HG02610 (cell line): ENCODE data around the gene ABCC1.
A peak's percentile ranks its signal among the peaks of the same experiment; 100 is the strongest.
"Not testable (repeated sequence)": the region's sequence is repeated elsewhere in the genome, so short reads cannot be mapped to it uniquely, and the experiment has no call there.

Experiments used
- ATAC-seq: cut with Tn5 transposase; IDR thresholded peaks from one replicate; pipeline ENCODE4 v1.9.1; 2021; ENCODE audit warnings: mild to moderate bottlenecking, moderate library complexity; ENCODE audit not compliant: unreplicated experiment

The ABCC1 gene

DNA sequence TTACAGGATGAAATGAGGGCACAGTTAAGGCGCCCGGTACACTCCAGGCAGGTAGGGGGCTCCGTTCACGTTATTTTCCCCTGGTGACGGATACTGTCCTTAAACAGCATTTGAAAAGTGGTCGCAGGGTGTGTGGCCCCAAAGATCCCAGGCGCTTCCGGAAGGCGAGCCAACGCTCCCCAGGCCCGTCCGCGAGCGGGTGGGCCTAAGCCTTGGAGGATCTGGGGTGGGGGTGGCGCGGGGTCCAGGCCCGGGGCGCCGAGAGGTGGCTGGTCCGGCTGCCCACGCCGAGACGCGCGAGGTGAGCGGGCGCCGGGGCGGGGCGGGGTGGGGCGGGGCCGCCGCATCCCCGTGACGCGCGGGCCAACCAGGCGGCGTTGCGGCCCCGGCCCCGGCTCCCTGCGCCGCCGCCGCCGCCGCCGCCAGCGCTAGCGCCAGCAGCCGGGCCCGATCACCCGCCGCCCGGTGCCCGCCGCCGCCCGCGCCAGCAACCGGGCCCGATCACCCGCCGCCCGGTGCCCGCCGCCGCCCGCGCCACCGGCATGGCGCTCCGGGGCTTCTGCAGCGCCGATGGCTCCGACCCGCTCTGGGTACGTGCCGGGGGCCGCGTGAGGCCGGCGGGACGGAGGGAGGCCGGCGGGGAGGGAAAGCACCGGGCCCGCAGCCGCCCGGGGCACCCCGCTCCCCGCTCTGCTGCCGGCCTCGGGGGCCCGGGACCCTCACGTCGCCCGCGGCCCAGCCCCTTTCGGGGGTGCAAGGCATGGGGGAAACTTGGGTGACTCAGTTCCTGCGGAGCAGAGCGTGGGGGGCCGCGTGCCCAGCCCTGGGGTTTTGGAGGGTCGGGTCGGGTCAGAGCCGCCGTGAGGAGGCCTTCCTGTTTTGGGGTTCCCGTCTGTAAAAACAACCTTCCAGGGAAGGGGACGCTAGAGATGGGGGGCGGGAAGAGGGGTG, at the start of gene ABCC1:
TSS of gene ABCC1 (plus strand) at position 407 of the 951 bp plus-strand sequence. CDS start at position 543, 136 bp downstream.
- peak; percentile 50 for ATAC-seq

DNA sequence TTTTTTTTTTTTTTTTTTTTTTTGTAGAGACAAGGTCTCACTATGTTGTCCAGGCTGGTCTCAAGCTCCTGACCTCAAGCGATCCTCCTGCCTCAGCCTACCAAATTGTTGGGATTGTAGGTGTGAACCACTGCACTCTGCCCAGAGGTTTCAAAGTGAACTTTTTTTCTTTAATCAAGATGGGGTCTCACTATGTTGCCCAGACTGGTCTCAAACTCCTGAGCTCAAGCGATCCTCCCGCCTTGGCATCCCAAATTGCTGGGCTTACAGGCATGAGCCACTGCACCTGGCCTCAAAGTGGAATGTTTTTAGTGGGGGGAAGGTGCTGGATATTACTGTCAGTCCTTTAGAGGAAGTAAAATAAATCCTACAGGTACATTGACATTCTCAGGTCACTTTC, 49.1 kb upstream of the ABCC1 start:
- no peak for ATAC-seq

DNA sequence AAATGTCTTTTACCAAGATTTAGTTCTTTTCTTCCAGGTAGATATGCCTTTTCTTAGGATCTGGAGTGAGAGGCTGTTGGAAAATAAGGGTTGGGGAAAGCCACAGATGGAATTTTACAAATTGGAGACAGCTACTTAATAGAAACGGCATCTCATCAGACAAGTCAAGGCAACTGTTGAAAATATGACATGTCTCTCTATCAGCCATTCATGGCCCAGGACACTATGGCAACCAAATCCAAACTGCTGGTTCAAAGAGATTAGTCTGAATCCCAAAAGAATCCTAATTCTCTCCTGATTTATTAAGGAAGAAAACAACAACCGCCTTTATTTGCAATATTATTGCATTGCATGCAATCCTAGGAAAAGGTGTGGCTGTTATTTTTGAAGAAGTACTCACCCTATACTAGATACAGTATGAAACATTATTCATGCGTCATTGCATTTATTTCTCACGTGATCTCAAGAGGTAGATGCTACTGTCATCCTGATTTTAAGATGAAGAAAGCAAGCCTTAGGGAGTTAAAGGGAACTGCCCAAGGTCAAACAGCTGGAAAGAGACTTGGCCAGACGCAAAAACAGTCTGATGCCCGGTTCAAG, 48.4 kb upstream of the ABCC1 start:
- ATAC-seq: no peak

DNA sequence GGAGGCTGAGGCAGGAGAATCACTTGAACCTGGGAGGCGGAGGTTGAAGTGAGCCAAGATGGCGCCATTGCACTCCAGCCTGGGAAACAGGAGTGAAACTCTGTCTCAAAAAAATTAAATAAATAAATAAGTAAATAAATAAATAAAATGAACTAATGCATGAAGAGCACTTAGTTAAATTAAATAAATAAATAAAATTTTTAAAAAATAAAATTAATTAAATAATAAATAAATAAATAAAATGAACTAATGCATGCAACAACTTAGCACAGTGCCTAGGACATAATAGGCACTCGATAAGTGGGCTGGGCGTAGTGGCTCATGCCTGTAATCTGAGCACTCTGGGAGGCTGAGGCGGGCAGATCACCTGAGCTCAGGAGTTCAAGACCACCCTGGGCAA, 45.5 kb upstream of the ABCC1 start:
- ATAC-seq: no peak

DNA sequence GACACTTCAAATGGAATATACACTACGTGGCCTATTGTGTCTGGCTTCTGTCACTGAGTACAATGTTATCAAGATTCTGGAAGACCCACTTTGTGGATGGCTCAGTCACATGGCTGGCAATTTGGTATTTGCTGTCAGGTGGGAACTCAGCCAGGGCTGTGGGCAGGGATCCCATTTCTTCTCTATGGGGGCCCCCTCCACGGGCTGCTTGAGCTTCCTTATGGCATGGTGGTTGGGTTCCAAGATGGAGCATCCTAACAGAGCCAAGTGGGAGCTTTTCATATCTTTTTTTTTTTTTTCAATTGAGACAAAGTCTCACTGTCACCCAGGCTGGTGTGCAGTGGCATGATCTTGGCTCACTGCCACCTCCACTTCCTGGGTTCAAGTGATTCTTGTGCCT, 43.0 kb upstream of the ABCC1 start:
- no peak for ATAC-seq

DNA sequence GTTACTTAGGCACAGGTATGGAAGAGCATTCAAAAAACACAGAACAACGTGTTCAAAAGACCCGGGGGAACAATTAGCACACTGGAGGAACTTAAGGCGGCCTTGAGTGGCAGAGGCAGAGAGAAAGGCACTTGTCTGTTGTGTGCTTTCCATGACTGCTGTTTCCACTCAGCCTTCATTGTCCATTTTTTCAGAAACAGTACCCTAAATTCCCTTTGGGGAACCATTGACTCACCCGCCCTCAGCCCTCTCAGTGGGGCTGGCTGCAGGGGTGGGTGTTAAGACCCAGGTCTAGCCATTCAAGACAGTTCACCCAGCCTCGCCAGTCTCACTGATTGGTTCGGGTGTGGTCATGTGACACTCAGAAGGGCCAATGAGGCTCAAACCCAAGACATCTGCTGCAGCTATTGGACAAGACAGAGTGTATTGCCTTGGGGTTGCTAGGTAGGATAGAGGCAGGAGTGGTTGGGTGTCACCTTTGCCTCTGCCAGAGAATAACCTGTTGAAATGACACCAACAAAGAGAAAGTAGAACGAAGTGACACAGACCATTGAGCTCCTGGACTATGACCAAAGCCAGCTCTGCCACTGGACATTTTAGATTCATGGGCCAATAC, 41.4 kb upstream of the ABCC1 start:
- peak; percentile 98 for ATAC-seq

DNA sequence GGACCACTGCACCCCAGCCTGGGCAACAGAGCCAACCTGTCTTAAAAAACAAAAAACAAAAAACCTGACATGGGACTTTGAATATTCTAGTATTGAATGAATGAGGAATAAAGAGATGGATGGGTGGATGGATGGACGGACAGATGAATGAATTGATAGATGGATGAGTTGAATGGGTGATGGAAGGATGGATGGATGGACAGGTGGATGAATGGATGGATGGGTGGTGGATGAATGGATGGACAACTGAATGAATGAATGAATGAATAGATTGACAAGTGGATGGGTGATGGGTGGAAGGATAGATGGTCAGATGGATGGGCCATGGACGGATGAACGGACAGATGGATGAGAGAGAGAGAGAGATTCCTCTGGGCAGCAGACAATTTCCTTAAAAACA, 38.2 kb upstream of the ABCC1 start:
- ATAC-seq: no peak

DNA sequence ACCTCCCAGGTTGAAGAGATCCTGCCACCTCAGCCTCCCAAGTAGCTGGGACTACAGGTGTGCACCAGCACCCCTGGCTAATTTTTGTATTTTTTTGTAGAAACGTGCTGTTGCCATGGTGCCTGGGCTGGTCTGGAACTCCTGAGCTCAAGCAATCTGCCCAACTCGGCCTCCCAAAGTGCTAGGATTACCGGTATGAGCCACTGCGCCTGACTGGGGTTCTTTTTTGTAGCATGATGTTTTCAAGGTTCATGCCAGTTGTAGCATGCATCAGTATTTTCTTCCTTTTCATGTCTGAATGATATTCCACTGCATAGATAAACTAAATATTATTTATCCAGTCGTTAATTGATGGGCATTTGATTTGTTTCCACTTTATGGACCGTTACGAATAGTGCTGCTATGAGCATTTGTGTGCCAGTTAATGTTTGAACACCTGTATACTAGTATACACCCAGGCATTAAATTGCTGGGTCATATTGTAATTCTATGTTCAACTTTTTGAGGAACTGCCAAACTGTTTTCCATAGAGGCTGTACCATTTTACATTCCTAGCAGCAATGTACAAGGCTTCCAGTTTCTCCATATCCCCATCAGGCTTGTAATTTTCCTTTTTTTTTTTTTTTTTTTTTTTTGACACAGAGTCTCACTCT, 36.2 kb upstream of the ABCC1 start:
- no peak for ATAC-seq

DNA sequence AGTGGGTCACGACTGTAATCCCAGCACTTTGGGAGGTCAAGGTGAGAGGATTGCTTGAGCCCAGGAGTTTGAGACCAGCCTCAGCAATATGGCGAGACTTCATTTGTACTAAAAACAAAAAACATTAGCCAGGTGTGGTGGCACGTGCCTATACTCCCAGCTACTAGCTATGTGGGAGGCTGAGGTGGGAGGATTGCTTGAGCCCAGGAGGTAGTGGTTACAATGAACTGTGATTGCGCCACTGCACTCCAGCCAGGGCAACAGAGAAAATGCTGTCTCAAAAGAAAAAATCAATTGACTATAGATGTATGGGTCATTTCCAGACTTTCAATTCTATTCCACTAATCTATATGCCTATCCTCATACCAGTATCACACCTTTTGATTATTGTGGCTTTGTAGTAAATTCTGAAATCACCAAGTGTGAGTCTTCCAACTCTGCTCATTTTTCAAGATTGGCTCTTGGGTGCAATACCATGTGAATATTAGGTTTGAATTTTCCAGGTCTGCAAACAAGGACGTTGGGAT, 33.8 kb upstream of the ABCC1 start:
- ATAC-seq: no peak

DNA sequence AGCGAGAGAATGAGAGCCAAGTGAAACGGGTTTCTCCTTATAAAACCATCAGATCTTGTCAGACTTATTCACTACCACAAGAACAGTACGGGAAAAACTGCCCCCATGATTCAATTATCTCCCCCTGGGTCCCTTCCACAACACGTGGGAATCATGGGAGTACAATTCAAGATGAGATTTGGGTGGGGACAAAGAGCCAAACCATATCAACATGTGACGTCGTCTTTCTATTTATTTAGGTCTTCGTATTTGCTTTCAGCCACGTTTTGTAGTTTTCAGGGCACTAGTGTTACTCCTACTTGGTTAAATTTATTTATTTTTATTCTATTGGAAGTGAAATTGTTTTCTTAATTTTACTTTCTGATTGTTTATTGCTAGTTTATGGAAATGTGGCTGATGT, 33.1 kb upstream of the ABCC1 start:
- ATAC-seq: no peak

DNA sequence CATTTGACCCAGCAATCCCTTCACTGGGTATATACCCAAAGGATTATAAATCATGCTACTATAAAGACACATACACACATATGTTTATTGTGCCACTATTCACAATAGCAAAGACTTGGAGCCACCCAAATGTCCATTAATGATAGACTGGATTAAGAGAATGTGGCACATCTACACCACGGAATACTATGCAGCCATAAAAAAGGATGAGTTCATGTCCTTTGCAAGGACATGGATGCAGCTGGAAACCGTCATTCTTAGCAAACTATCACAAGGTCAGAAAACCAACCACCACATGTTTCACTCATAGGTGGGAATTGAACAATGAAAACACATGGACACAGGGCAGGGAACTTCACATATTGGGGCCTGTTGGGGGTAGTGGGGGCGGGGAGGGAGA, 31.1 kb upstream of the ABCC1 start:
- not testable (repeated sequence) for ATAC-seq

DNA sequence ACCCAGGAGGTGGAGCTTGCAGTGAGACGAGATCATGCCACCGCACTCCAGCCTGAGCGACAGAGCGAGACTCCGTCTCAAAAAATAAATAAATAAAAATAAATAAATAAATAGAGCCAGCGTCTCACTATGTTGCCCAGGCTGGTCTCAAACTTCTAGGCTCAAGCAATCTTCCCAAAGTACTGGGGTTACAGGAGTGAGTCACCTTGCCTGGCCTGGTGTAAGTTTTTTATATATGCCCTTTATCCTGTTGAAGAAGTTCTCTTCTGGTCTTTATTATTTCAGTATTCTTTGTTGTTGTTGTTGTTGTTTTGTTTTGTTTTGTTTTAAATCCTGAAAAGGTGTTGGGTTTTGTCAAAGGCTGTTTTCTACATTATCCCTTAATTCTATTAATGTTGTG, 30.1 kb upstream of the ABCC1 start:
- no peak for ATAC-seq

DNA sequence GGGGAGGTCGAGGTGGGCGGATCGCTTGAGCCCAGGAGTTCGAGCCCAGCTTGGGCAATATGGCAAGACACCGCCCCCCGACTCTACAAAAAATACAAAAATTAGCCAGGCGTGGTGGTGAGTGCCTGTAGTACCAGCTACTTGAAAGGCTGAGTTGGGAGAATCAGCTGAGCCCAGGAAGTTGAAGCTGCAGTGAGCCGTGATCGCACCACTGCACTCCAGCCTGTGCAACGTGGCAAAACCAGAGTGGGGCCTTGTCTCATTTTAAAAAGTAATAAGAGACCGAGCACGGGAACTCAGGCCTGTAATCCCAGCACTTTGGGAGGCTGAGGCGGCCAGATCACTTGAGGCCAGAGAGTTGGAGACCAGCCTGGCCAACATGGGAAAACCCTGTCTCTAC, 24.4 kb upstream of the ABCC1 start:
- ATAC-seq: no peak

DNA sequence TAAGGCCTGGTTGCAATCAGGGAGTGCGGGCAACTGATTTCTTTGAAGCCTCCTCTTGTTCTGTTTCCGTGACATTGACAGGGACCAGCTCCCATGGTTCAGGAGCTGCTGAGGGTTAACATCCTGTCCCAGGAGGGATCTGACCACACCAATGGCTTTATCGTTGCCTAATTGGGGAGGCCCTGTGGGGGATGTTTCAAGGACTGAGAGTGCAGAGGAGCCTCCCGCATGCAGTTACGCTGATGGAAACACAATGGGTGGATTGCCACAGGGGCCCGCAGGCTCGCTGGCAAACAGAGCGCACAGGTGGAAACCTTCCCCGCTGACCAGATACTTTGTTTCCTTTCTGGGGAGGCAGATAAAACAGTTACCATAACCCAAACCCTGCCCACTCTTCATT, 23.8 kb upstream of the ABCC1 start:
- no peak for ATAC-seq

DNA sequence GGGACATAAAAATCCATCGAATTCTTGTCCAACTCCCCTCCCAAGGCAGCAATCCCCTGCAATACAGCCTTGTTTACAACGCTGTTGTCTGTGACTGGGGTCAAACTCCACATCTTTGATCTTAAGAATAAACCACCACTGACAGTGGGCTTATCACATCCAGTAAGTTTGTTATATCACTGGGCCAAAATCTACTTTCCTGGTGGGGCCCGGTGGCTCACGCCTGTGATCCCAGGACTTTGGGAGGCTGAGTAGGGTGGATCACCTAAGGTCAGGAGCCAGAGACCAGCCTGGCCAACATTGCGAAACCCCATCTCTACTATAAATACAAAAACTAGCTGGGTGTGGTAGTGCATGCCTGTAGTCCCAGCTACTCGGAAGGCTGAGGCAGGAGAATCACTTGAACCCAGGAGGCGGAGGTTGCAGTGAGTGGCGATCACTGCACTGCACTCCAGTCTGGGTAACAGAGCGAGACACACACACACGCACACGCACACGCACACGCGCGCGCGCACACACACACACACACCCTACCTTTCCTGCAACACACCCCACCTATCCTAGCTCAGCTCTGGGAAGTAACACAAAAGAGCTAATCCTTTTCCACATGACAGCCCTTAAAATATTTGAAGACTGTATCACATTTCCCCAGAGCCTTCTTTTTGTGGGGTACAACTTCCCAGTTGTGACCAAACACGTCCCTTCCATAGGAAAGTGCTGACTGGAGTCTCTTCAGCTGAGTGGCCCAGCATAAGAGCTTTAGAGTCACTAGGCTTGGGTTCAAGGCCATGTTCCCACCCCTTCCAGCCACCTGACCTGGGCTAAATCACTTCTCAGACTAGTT, 20.9 kb upstream of the ABCC1 start:
- no peak for ATAC-seq

DNA sequence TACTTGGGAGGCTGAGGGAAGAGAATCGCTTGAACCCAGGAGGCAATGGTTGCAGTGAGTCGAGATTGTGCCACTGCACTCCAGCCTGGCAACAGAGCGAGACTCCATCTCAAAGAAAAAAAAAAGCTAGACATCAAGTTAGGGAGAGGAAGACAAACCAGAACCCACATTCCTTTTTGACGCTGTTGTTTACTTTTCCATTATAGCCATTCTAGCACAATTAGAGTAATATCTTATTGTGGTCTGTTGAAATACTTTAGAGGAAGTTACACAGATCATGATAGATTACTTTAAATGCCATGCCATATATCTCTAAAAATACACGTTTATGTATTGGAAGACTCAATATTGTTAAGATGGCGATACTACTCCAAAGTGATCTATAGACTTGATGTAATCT, 16.5 kb upstream of the ABCC1 start:
- no peak for ATAC-seq

DNA sequence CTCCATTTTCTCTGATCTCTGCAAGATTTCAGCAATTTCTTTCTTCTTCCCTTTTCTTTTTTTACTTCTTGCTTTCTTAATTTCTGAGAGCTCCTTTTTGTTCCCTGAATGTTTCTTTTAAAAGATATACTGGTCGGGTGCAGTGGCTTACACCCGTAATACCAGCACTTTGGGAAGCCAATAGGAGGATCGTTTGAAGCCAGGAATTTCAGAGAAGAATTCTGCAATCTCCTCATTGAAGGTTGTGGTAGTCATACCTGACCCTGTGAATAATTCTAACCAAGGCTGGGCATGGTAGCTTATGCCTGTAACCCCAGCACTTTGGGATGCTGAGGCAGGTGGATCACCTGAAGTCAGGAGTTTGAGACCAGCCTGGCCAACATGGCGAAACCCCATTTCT, 15.6 kb upstream of the ABCC1 start:
- no peak for ATAC-seq

DNA sequence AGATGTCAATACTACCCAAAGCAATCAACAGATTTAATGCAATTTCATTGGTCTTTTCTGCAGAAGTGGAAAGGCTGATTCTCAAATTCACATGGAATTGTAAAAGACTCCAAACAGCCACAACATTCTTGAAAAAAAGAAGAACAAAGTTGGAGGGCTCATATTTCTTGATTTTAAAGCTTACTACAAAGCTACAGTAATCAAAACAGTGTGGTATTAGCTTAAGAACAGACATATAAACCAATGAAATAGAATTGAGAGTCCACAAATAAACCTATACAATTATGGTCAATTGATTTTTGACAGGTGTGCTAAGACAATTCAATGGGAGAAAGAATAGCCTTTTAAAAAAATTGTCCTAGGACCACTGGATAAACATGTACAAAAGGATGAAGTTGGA, 14.4 kb upstream of the ABCC1 start:
- no peak for ATAC-seq

DNA sequence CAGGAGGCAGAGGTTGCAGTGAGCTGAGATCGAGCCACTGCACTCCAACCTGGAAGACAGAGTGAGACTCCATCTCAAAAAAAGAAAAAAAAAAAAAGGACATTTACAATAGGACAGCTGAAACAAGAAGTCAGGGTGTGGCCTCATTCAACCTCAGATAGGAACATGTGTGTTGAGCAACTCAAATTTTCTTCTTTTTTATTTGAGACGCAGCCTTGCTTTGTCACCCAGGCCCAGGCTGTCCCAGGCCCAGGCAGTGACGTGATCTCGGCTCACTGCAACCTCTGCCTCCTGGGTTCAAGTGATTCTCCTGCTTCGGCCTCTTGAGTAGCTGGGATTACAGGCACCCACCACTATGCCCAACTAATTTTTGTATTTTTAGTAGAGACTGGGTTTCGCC, 12.6 kb upstream of the ABCC1 start:
- ATAC-seq: not testable (repeated sequence)

DNA sequence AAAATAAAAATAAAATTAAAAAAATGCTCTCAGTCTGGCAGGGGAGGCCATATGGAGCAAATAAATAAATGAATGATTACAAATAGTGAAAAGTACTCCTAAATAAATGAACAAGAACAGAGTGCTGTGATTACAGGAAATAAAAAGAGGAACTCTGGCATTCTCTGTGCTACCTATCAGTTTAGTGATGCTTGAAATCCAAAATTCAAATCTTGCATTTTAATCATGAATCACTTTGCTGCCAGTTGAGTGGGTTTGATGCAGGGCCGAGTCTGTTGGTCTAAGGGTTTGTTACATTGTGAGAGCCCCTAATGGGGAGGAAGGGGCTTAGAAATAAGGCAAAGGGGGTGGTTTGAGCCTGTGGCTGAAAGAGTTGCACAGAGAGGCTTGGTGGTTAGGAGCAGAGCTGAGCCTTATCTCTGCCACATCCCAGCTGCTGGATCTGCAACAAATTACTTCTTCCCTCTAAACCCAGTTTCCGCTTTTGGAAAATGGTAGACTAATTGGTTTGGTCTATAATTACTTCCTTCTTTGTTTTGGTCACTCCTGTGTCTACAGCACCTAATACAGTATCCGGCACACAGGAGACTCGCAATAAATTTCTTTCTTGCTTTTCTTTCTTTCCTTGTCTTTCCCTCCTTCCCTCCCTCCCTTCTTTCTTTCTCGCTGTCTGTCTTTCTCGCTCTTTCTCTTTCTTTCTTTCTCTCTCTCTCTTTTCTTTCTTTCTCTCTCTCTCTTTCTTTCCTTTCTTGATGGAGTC, 6.3 kb upstream of the ABCC1 start:
- ATAC-seq: no peak
